HAP-1 (cell line): ENCODE data around the gene TACO1.

ENCODE experiments used
- DNase-seq, 2 experiments: peaks; one replicate each; pipeline ENCODE4 v3.0.0-alpha.2; 2016 to 2020; ENCODE audit warnings: low spot score in 2 of 2
- H3K27me3 ChIP-seq: fragments of 250-450 bp; sonication (Bioruptor Pico); 2 replicates; pipeline ENCODE4 v1.5.1; 2020; ENCODE audit warnings: low read depth, mild to moderate bottlenecking, moderate library complexity
- H3K36me3 ChIP-seq: fragments of 250-450 bp; sonication (Bioruptor Pico); replicated peaks from 2 replicates; pipeline ENCODE4 v1.5.1; 2020; ENCODE audit warnings: mild to moderate bottlenecking
- H3K4me1 ChIP-seq: fragments of 250-450 bp; sonication (Bioruptor Pico); 2 replicates; pipeline ENCODE4 v1.5.1; 2020; ENCODE audit warnings: mild to moderate bottlenecking
- H3K4me3 ChIP-seq: fragments of 250-450 bp; sonication (Bioruptor Pico); 2 replicates; pipeline ENCODE4 v1.5.1; 2020; ENCODE audit warnings: mild to moderate bottlenecking, moderate library complexity
- H3K9me3 ChIP-seq: fragments of 250-450 bp; sonication (Bioruptor Pico); 2 replicates; pipeline ENCODE4 v1.5.1; 2020; ENCODE audit warnings: mild to moderate bottlenecking, moderate library complexity
- in situ Hi-C: fragments of 300-500 bp; cut with MboI; formaldehyde crosslinking; loops from 3 replicates; pipeline ENCODE4 v1.14.3; 2020; ENCODE audit warnings: low sequenced_read_pairs, inconsistent platforms, mixed read lengths

TACO1 gene

DNA sequence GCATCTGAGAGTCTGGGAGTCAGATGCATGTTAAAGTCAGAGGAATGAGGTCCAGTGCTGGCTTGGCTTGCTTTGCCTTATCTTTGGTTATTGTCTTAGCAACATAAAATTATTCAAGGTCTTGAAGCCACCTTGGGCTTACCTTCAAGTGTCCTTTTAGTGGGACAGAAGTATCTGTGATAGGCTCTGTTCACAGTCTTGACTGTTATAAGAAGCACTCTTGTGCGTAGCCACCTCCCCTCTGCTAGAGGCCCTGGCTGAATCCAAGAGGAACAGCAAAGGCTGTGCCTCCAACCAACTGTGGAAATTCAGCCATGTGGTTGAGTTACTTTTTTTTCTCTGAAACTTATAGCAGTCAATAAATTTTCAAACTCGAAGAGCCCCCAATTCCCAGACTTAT lies 13.0 kb downstream of the TACO1 start:
- Histone ChIP-seq H3K4me1 (no peaks in the 10 kb centered on the region), H3K36me3 (peaks cover 5% of the 10 kb centered on the region), H3K9me3 (no peaks in the 10 kb centered on the region), H3K4me3 (no peak overlapping the region), H3K27me3 (no peaks in the 10 kb centered on the region)
- DNase-seq, result no peak
- in situ Hi-C loops, result loop anchor here (5.0 kb wide), 1 partner anchor 191 kb away; no protein-coding TSS in a partner anchor

DNA sequence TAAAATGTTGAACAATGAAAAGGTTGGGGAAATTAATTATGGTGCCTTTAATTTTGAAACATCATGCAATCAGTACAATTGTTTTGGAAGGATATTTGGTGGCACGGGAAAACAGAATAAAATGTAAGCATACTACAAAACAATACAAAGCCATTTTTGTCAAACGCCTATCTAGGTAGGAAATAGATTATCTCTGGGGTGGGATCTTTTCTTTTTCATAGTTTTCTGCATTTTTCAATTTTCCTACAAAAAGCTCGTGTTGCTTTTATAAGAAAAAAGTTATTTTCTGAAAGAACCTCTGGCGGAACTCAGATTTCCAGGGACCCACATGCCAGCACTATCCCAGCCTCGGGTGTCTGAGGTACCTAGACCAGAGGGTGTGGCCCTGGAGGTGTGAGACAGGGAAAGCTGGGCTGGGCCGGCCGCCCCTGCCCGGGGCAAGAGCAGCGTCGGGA lies 20.6 kb downstream of the TACO1 start:
- H3K9me3 ChIP-seq, result no peaks in the 10 kb centered on the region
- no peaks in the 10 kb centered on the region for H3K27me3 ChIP-seq
- no peak for DNase-seq
- H3K36me3 ChIP-seq, result no peaks in the 10 kb centered on the region
- in situ Hi-C loops, result no loop called here
- peaks cover 9% of the 10 kb centered on the region for H3K4me1 ChIP-seq
- peak overlapping the region; percentile 56 for H3K4me3 ChIP-seq

GRCh38 chr17:63621684-63622573 lies 21.2 kb downstream of the TACO1 start, which contains the start of gene MAP3K3:
Gene MAP3K3 (plus strand): TSS chr17:63622417. CDS start chr17:63622760, 343 bp downstream.
- Histone ChIP-seq H3K36me3 (no peaks in the 10 kb centered on the region), H3K4me3 (peak within 1 kb of the TSS; percentile 56), H3K27me3 (no peaks in the 10 kb centered on the region), H3K4me1 (peaks cover 9% of the 10 kb centered on the region), H3K9me3 (no peaks in the 10 kb centered on the region)
- in situ Hi-C loops, result no loop called here
- DNase-seq, result peak; percentile 99

DNA sequence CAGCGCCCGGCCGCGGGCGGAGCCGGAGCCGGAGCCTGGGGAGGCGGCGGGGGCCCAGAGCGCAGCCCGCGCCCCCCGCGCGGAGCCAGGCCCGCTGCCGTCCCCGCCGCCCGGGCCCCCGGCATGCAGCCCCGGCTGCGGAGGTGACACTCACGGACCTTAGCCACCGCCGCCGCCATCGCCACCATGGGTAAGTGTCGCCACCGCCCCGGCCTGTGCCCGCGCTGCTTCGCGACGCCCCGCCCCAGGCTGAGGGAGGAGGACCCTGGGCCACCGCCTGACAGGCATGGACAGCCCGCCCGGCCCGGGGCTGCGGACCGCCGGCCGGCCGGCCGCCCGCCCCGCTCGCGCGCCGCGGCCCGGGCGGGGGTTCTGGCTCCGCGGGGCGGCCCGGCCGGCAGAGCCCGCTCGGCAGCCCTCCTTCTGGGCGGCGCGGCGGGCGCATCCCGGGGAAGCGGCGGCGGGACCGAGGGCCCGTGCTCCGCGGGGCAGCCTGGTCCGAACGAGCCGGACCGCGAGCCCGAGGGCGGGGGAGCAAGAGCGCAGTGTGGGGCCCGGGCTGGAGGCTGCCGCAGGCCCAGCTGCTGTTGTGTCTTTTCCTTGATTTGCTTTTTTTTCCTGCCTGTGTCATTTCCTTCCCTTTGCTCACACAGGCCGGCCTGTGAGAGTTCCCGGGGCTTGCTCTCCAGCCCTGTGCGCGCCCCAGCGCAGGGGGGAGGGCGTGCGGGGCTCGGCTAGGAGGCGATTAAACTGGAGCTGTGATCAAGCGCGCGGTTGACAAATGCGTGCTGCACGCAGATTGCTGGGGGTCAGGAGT lies 22.1 kb downstream of the TACO1 start:
- DNase-seq, result peak; percentile 29 to 75
- in situ Hi-C loops, result no loop called here

DNA sequence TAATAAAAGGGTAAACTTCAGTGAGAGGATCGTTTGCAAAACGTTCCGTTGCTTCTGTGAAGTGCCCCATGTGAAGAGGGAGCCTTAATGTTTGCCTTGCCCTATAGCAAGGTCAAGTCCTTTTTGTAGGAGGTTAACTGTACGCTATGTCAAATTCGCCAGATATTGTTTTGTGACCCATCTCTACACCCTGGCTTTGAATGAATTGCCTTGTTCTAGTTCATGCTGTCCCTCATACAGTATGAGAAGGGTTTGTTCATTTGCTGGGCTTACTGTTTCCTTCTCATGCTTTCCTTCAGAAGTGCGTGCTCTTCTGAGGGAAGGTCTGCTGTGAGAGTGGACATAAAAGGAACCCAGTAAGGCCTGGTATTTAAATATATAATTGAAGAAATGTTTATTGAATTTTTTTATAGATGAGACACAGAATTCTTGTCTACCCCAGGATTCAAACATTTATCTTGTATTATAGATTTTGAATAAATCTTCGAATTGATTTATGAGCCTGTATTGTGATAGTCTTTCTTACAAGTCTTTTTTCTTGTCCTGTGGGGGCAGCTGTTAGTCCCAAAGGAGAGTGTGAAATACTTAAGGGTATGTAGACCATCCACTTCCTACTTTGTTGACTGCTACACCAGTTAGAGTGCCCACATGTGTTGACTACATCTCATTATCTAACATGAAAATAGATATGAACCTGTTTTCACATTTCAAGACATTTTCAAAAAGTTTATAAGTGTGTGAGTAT lies 23.3 kb downstream of the TACO1 start:
- DNase-seq, result no peak
- H3K36me3 ChIP-seq, result no peaks in the 10 kb centered on the region
- in situ Hi-C loops, result no loop called here

More for the DNA sequence above, 22.1 kb downstream of the TACO1 start:
- Histone ChIP-seq H3K4me1 (peaks cover 9% of the 10 kb centered on the region), H3K27me3 (no peaks in the 10 kb centered on the region), H3K36me3 (no peaks in the 10 kb centered on the region), H3K9me3 (no peaks in the 10 kb centered on the region), H3K4me3 (peak overlapping the region; percentile 56)

GRCh38 chr17:63624531-63624880 lies 23.8 kb downstream of the TACO1 start:
- H3K9me3 ChIP-seq, result no peaks in the 10 kb centered on the region
- no peaks in the 10 kb centered on the region for H3K36me3 ChIP-seq
- peaks cover 9% of the 10 kb centered on the region for H3K4me1 ChIP-seq
- in situ Hi-C loops, result no loop called here
- no peak for DNase-seq
- H3K4me3 ChIP-seq, result no peak overlapping the region
- H3K27me3 ChIP-seq, result no peaks in the 10 kb centered on the region

More for the DNA sequence above, 23.3 kb downstream of the TACO1 start:
- Histone ChIP-seq H3K4me3 (peak overlapping the region; percentile 56), H3K9me3 (no peaks in the 10 kb centered on the region), H3K27me3 (no peaks in the 10 kb centered on the region), H3K4me1 (peaks cover 9% of the 10 kb centered on the region)

- H3K4me1 ChIP-seq, result peaks cover 10% of the 10 kb centered on the region
- no peak overlapping the region for H3K4me3 ChIP-seq
- no peak for DNase-seq
Observed at GRCh38 chr17:63626551-63627180, 26.0 kb downstream of the TACO1 start.

GRCh38 chr17:63629627-63630026 lies 28.9 kb downstream of the TACO1 start:
- Histone ChIP-seq H3K36me3 (peaks cover 8% of the 10 kb centered on the region), H3K27me3 (no peaks in the 10 kb centered on the region), H3K4me3 (no peak overlapping the region), H3K9me3 (no peaks in the 10 kb centered on the region), H3K4me1 (peaks cover 18% of the 10 kb centered on the region)
- DNase-seq, result no peak
- in situ Hi-C loops, result no loop called here

More at GRCh38 chr17:63626551-63627180, 26.0 kb downstream of the TACO1 start:
- Histone ChIP-seq H3K9me3 (no peaks in the 10 kb centered on the region), H3K27me3 (no peaks in the 10 kb centered on the region), H3K36me3 (no peaks in the 10 kb centered on the region)
- in situ Hi-C loops, result no loop called here

- in situ Hi-C loops, result no loop called here
- H3K4me1 ChIP-seq, result peaks cover 15% of the 10 kb centered on the region
- H3K4me3 ChIP-seq, result no peak overlapping the region
- H3K9me3 ChIP-seq, result no peaks in the 10 kb centered on the region
- DNase-seq, result no peak
- peaks cover 20% of the 10 kb centered on the region for H3K36me3 ChIP-seq
- no peaks in the 10 kb centered on the region for H3K27me3 ChIP-seq
Observed at GRCh38 chr17:63631062-63631461, 30.4 kb downstream of the TACO1 start.

DNA sequence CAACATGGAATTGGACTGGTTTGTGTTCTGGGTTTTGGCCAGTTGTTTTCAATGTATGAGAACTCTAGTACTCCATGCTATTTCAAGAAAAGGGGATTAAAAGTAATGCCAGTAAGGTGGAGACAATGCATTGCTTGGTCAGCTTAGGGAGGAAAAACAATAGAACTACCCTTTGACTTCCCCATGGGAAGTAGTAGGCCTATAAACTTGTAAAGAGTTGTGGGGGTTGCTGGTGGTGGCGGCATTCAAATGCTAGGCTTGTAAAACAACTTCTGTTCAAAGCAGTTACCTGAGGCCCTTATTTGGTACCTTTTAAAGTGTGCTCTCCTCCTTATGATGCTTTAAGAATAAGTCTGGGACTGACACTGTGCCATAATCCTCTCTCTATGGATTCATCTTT lies 30.9 kb downstream of the TACO1 start:
- peak; percentile 62 to 92 for DNase-seq
- in situ Hi-C loops, result no loop called here
- Histone ChIP-seq H3K4me1 (peaks cover 15% of the 10 kb centered on the region), H3K36me3 (peaks cover 25% of the 10 kb centered on the region), H3K27me3 (no peaks in the 10 kb centered on the region), H3K4me3 (no peak overlapping the region), H3K9me3 (no peaks in the 10 kb centered on the region)

DNA sequence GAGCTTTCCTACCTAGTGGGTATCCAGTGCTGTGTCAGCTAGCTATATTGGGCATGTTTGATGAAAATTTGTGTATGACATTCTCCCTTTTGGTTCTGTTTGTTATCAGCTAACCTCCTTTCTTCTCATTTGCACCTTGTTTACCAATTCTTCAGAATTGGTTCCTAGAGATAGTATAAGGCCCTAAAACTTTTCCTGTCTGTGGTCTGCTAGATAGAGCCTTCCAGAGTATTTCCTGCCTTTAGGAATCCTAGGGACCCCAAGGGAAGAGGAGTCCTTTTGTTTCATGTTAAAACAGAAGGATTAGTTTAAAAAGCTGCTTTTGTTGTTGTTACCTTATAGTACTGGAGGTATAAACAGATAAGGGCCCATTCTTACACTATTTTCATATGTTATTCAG lies 33.0 kb downstream of the TACO1 start:
- Histone ChIP-seq H3K4me3 (no peak overlapping the region), H3K27me3 (no peaks in the 10 kb centered on the region), H3K9me3 (no peaks in the 10 kb centered on the region), H3K4me1 (peaks cover 15% of the 10 kb centered on the region), H3K36me3 (peaks cover 28% of the 10 kb centered on the region)
- in situ Hi-C loops, result no loop called here
- no peak for DNase-seq

GRCh38 chr17:63634163-63634562 lies 33.5 kb downstream of the TACO1 start:
- DNase-seq, result no peak
- H3K9me3 ChIP-seq, result no peaks in the 10 kb centered on the region
- in situ Hi-C loops, result no loop called here
- H3K36me3 ChIP-seq, result peaks cover 28% of the 10 kb centered on the region
- H3K27me3 ChIP-seq, result no peaks in the 10 kb centered on the region
- H3K4me3 ChIP-seq, result no peak overlapping the region
- peaks cover 15% of the 10 kb centered on the region for H3K4me1 ChIP-seq

- Histone ChIP-seq H3K4me3 (no peak overlapping the region), H3K36me3 (peaks cover 28% of the 10 kb centered on the region), H3K9me3 (no peaks in the 10 kb centered on the region), H3K4me1 (peaks cover 15% of the 10 kb centered on the region), H3K27me3 (no peaks in the 10 kb centered on the region)
- DNase-seq, result no peak
- in situ Hi-C loops, result no loop called here
Observed at GRCh38 chr17:63634816-63635215, 34.1 kb downstream of the TACO1 start.
